CD4-positive, alpha-beta T cell treated with Interleukin-1 beta for 1 hour (primary cell): Measurements from ENCODE around the gene ACSL1.
"Not testable (repeated sequence)": the region's sequence is repeated elsewhere in the genome, so short reads cannot be mapped to it uniquely, and the experiment has no call there.

Source experiments
- DNase-seq, 2 donors: peaks; one replicate each; pipeline ENCODE4 v3.0.0-alpha.2; 2020 to 2022

Gene ACSL1

DNA sequence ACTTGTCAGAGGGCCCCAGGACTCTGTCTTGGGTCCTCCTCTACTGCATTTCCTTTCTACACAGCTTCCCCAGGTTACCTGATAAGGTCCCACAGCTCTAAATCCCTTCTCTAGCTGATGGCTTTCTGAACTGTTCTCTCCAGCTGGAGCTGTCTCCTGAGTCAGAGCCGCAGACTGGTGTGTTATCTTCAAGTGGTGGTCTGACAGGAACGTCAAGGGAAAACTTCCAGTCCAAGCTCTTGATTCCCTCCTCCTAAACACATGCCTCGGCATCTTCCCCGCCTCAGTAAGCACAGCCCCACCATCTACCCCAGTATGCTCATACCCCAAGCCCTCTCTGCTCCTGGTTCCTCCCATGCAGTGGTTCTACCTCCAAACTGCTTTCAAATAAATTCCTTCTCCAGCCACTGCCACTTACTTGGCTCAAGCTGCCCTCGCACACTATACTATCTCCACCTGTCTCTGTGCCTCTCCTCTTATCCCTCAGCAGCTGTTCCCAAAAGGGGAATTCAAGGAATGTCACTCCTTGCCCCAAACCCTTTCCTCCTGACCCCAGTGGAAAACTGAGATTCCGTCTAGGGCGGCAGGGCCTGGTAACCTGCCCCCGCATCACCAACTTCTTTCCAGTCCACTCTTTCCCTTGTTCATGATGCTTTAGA is 74.7 kb downstream of the ACSL1 start:
- no peak for DNase-seq

DNA sequence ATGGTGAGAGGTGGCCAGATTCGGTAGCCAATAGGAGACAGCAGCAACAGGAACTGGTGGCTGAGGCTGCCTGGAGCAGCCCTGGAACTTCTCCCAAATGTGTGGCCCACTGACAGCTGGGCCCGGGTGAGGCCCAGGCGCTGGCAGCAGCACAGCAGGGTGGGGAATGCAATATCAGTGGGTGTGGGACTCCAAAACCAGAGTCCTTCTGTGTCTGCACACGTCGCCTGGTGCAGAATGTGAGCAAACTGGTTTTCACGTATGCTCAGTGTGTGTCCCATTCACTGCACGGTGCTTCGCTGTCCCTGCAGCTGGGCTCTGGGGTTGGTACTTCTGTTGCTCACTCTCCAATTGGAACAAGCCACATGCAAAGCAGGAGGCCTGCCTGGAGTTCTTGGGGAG is 77.5 kb downstream of the ACSL1 start:
- no peak for DNase-seq

DNA sequence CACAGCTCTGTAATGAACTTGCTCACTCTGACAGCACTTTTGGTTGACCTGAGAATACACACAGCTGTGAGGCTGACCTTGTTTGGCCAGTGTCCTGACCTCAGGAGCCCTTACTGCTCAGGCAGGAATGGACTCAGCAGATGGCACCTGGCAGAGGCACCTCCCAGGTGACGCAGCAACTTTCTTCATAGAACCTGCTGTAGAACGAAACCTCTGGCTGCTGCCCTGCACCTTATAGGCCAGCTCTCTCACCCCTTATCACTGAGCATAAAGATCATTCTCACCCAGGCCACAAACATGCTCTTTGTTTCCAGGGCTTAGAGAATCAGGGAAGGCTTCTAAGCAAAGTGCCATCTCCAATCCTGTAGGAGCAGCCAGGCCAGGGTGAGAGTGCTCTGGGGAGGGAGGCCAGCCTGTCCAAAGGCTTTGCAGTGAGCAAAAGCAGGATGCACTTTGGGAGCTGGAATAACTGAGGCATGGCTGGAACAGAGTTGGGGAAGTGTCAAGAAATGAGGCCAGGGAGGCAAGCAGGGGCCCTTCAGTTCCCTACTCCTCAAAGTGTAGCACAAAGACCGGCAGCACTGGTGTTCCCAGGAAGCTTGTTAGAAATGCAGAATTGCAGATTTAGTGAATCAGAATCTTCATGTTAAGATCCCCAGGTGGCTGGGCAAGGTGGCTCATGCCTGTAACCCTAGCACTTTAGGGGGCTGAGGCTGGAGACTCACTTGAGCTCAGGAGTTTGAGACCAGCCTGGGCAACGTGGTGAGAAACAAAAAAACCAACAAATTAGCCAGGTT is 78.5 kb downstream of the ACSL1 start:
- no peak for DNase-seq

DNA sequence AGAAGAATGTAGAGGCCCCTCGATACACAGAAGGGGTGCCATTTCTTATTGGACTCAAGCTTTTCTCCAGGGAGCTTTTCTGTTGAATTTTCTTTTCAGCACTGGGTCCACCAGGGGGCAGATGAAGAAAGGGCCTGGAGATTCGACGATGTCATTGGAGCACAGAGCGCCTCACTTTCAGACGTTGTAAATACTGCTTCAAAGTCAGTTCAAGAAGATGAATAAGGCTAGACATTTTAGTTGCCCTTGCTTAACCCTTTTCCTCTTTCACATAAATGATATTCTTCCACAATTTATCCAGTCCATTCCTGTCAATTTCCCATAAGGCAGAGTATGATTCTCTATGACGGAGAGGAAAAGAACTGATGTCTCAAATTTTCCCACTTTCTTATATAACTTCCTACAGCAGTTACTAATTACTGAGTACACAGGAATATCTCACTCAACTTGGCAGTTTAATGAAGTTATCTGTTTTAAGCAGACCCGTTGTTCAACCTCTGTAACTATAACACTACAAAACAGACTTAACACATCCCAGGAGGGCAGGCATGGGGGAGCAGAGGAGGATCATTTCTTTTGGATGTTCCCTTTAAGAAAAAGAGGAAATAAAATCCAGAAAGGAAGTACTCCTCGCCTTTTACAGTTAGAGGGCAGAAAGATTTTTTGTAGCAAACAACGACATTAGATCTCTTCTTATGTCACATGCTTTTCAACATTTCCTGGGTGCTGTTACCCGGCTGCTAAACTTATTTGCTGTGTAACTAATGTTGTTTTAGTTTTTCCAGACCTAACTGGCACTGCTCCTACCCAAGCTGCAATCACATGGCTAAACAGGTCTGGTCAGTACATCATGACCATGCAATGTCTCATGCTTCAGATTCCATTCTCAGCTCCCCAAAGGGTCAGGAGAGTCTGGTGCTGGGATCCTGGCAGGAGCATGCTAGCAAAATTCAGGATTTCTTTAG is 79.7 kb downstream of the ACSL1 start:
- DNase-seq: peak; percentile 69 to 71

DNA sequence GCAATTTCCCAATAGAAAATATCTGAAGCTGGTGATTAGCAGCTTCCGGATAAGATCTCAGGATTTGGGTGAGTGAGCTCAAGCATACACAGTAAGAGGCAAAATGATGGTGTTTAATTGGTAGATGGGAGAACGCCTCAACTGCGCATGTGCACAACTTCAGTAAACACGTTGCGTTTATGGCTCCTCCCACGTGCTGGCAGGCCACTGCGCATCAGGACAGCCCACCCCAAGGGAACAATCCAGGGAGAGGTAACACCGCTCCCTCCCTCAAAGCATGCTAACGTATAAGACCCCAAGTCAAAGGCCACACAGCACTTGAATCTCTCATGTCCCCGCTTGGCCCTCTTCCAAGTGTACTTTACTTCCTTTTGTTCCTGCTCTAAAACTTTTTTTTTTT is 81.5 kb downstream of the ACSL1 start:
- no peak for DNase-seq

DNA sequence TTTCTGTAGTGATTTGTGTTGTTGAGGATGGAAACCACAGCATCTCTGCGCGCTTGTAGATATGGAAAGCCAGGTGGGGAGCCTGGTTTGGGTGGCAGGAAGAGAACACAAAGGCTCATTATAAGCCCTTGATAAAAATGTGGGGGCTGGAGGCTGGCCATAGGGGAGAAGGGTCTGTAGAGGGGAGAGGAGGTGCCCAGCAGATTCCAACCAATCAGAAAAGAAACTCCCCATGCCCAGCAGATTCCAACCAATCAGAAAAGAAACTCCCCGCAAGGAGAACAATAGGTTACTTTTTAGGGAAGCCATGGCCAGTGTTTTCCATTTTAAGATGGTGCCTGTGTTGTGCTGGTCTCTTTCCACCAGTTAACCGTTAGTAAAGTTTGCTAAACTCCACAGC is 82.1 kb downstream of the ACSL1 start:
- no peak for DNase-seq

DNA sequence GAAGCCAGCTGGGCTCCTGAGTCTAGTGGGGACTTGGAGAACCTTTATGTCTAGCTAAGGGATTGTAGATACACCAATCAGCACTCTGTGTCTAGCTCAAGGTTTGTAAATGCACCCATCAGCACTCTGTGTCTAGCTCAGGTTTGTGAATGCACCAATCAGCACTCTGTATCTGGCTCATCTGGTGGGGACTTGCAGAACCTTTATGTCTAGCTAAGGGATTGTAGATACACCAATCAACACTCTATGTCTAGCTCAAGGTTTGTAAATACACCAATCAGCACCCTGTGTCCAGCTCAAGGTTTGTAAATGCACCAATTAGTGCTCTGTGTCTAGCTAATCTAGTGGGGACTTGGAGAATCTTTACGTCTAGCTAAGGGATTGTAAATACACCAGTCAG is 84.1 kb downstream of the ACSL1 start:
- not testable (repeated sequence) for DNase-seq

DNA sequence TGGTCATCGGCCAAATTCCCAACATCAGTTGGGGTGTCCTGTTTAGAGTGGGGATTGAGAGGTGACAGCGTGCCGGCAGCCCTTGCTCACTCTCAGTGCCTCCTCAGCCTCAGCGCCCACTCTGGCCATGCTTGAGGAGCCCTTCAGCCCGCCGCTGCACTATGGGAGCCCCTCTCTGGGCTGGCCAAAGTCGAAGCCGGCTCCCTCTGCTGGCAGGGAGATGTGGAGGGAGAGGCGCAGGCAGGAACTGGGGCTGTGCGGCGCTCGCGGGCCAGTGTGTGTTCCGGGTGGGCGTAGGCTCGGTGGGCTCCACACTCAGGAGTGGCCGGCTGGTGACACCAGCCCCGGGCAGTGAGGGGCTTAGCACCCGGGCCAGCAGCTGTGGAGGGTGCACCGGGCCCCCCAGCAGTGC is 84.8 kb downstream of the ACSL1 start:
- DNase-seq: no peak

DNA sequence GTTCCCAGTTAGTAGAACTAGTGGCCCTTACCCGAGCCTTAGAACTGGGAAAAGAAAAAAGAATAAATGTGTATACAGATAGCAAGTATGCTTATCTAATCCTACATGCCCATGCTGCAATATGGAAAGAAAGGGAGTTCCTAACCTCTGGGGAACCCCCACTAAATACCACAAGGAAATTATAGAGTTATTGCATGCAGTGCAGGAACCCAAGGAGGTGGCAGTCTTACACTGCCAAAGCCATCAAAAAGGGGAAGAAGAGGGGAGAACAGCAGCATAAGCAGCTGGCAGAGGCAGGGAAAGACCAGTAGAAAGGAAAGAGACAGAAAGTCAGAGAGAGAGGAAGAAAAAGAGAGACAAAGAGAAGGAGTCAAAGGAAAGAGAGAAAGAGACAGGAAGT is 86.2 kb downstream of the ACSL1 start:
- DNase-seq: peak in 1 of 2 donors; percentile 31

DNA sequence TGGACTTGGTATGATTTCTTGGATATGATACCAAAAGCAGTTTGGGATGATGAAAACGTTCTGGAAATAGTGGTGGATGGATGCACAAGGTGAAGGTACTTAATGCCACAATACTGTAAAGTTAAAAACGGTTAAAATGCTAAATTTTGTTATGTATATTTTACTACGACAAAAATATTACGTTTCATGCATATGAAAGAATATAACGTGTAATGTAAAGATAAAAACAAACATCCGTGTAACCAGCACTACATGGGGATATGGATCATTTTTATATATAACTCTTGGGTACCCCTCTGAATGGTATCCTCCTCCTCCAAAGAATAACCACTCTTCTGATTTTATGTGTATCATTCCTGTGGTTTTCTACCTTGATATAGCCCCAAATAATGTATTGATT is 91.0 kb downstream of the ACSL1 start:
- no peak for DNase-seq

DNA sequence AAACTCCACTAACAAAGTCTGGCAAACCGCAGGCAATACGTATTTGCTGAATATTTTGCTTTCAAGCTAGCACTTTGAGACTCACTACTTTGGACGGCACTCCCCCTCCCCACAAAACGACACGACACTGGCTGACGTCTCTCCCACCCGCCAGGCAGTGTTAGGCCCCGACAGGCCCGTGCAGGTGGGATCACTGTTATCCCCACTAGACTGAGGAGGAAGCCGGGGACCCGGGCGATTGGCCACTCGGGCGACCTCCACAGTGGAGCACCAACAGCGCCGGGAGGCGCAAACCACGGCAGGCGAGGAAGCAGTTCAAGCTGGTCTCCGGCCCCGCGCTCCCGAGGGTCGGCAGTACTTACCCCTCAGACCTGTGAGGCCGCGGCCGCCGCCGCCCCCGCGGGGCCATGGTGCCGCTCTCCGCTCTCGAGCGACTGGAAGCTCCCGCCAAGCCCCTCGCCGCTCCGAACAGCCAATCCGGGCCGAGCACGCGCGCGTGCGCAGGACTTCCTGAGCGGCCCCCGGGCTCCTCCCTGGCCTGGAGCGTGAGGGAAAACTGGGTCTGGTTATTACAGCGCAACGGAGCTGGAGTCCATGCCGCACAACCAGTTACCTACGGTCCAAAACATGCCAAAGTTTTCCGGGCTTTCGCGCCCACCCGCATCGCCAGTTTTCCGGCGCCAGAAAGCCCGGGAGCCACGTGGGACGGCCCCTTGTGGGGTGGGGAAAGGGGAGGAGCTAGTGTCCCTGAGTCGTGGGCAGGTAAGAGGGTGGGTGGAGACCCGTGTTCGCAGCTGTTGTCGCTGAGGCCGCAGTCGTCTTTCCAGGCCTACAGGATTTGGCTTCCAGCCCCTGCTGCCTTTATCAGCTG is 91.9 kb downstream of the ACSL1 start, which contains the start of gene CENPU:
Gene CENPU (minus strand): TSS at position 443 of the 871 bp plus-strand sequence. CDS start 34 bp downstream, at position 409.
- DNase-seq: peak; percentile 95 to 97

DNA sequence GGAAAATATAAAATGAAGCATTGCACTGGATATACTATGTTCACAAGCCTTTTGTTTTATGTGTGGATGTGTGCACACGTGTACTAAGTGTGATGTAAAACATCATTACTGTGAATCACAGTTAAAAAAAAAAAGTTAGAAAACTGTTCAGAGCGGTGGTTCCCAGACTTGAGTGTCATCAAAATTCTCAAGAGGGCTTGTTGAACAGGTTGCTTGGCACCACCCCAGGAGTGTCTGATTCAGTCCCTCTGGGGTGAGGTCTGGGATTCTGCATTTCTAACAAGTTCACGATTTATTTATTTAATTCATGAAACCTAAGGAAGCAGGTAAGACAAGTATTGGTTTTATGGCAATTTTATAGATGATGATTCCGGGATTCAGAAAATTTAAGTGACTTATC is 93.6 kb downstream of the ACSL1 start:
- DNase-seq: no peak

DNA sequence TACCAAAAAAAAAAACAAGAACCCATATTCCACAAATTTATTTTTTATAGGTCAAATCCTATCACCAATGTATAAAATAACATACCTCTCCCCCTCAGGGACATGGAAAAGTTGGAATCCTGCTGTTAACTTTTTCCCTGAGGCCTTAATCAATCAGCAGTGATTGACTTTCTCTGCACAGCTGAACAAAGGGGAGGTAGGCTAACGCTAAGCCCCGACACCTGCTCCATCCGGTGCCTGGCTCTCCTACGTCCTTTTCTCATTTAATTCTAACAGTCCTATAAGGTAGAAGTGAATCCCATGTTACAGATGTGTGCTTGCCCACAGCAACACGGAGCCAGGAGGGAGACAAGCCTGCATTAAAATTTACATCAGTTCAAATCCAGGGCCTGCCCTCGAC is 94.7 kb downstream of the ACSL1 start:
- no peak for DNase-seq

DNA sequence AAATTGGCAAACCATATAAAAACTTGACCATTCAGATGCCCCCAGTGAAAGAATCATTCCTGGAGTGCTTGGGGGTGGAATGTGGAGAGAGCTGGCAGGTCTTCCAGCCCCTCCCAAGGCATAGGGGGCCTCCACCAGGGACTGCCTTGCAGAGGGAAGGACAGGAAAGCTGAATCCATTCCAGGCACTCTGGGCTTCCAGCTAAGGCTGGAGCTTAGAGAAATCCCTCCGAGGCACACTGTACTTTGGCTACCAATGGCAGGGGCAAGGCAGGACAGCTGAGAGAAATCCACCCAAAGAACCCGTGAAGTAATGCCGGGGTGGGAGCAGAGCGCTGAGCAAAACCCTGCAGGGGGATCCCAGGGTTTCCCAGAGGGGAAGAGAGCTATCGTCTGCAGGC is 95.8 kb downstream of the ACSL1 start:
- DNase-seq: no peak

DNA sequence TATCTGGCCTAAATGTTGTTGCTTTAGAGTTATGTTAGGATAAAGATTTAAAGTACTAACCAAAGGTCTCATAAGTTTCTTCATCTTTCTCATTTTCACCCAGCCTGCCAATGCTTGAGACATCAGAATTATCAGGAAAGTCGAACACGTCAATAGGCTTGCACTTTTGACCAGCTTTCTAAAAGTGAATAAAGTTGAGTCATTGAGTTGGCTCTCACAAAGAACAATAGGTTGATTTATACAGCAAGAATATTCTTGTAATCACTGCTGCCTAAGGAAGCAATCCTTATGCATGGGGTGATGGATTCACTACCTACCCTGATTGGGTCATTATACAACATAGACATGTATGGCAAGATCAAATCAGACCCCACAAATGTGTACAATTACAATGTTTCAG is 96.9 kb downstream of the ACSL1 start:
- no peak for DNase-seq

DNA sequence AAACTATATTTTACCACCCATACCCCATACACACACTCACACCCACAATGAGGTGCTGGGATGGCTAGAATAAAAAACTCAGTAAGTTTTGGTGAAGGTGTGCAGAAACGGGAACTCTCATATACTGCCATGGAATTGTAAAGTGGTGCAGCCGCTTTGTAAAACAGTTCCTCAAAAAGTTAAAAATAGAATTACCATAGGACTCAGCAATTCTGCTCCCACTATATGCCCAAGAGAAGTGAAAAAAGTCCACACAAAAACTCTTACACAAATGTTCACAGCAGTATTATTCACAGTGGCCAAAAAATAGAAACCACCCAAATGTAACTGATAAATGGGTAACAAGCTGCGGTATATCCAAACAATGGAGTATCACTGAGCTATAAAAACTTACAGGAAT is 98.3 kb downstream of the ACSL1 start:
- no peak for DNase-seq

DNA sequence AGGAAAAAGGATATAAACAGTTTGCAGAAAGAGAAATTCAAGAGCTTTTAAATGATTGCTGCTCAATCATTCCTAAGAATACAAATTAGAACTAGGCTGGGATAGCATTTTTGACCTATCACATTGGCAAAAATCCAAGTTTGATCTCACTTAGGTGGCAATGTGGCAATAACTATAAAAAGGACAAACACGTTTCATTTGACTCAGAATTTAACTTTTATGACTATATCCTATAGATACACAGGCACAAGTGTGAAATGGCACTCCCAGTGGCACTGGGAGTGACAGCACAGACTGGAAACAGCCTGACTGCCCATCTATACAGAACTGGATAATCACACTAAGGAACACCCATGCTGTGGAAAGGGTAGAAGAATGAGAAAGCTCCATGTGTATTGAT is 103.0 kb downstream of the ACSL1 start:
- no peak for DNase-seq

DNA sequence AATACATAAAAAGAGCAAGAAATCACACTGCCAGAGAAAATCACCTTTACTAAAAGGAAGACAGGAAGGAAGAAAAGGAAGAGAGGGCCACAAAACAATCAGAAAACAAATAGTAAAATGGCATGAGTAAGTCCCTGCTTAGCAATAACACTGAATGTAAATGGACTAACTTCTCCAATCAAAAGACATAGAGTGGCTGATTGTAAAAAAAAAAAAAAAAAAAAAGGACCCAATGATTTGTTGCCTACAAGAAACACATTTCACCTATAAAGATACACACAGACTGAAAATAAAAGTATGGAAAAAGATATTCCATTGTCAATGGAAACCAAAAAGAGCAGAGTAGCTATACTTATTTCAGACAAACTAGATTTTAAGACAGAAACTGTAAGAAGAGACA is 104.5 kb downstream of the ACSL1 start:
- DNase-seq: no peak

DNA sequence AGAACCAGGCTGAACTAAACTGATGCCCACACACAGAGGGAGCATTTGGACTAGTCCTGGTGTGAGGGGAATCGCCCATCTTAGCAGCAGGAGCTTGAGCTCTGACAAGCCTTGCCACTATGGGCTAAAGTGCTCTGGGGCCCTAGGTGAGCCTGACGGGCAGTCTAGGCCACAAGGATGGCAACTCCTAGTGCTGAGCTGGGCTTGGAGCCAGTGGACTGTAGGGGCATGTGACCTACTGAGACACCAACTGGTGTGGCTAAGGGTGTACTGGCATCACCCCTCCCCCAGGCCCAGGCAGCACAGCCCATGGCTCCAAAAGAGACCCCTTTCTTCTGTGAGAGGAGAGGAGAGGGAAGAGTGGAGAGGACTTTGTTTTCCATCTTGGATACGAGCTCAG is 106.4 kb downstream of the ACSL1 start:
- no peak for DNase-seq

DNA sequence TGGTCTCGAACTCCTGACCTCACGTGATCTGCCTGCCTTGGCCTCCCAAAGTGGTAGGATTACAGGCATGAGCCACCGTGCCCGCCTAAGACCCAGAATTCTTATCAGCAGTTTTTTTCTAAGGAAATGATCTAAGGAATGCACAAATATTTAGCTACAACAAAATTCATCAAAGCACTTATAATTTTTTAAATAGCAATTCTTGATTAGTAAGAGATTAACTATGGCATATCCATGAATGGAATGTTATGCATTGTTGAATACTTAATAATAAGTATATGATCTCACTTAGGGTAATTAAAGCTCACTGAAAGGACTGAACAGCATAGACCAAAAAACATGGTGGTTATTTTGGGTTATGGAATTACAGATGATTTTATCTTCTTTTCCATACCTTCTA is 110.2 kb downstream of the ACSL1 start:
- DNase-seq: no peak

DNA sequence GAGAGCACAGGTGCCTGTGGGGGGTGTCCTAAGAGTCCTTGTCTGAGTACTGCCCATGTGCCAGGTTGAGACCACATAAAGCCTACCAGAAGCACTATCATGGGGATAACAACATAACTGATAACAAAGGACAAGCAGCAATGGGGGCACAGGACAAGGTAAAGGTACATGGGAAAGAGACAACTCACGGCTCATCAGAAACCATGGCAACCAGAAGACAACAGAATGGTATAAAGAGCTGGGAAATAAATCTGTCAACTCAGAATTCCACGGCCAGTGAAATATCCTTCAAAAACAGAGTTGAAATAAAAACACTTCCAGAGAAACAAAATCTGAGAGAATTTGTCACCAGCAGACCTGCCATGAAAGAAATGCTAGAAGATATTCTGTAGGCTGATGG is 111.9 kb downstream of the ACSL1 start:
- DNase-seq: no peak

DNA sequence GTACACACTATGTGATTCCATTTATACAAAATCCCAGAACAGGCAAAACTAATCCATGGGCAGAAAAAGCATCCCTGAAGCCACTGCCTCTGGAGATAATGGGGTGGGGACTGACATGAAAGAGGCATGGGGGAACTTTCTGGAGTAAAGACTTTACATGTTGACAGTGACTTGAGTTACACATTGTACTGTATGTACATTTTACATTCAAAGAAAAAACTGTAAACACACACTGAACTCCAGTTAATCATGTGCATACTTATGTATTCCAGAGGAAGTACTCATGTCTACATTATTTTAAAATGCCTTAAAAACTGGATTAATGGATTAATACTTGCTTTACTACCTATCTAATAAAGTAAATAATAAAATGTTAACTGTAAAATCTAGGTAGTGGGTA is 113.4 kb downstream of the ACSL1 start:
- DNase-seq: no peak
